Measurements from ENCODE around the gene GPC5.

- TF ChIP-seq CTCF (IDR thresholded peaks at IDR 0.05; ENCODE audit: low read length) (no peak), EZH2 (IDR thresholded peaks at IDR 0.05; ENCODE audit: borderline replicate concordance, low read length) (no peak)
These were observed 71.7 kb downstream of the GPC5 start for GRCh38 chr13:91470084-91470621.

All from OCI-LY1 (cell line).